NCI-H2171 treated with DMSO at 0.1 percent for 48 hours (cell line): ENCODE results near the gene PRAMEF8.
"Not testable (repeated sequence)": the region's sequence is repeated elsewhere in the genome, so short reads cannot be mapped to it uniquely, and the experiment has no call there.

ENCODE experiments used
- DNase-seq: peaks from one replicate; lab custom pipeline; 2025; lab: John Stamatoyannopoulos, UW

Gene PRAMEF8

GRCh38 chr1:13285037-13285436, at the start of gene PRAMEF8:
Gene PRAMEF8 (minus strand): TSS chr1:13285137. CDS start chr1:13284091, 1,046 bp downstream.
- DNase-seq, result not testable (repeated sequence)

DNA sequence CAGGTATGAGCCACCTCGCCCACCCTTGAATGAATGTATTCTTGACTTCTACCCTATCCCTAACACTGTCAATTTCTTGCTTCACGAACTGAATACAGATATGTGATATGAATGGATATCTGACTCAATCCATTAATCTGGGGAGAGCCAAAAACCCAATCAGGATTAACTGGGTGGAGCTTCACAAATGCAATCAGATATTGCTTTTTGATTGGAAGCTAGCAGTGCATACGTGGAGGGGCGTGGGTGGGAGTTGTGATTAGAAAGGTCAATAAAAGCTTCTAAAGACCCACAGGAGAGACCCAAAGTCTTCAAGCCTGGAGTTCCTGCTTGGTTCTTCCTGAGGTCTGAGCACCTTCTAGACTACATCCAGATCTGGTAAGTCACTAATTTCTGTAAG, 30.3 kb upstream of the PRAMEF8 start, which contains the start of gene PRAMEF15:
TSS of gene PRAMEF15 (plus strand) at position 301 of the 400 bp plus-strand sequence. CDS start 2,827 bp downstream, outside the sequence.
- not testable (repeated sequence) for DNase-seq

DNA sequence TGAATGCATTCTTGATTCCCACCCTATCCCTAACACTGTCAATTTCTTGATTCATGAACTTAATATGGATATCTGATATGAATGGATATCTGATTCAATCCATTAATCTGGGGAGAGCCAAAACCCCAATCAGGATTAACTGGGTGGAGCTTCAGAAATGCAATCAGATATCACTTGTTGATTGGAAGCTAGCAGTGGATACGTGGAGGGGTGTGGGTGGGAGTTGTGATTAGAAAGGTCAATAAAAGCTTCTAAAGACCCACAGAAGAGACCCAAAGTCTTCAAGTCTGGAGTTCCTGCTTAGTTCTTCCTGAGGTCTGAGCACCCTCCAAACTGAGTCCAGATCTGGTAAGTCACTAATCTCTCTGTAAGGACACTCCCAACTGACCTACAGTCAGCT, 18.3 kb upstream of the PRAMEF8 start, which contains the start of gene PRAMEF33:
TSS of gene PRAMEF33 (plus strand) at position 301 of the 400 bp plus-strand sequence. CDS start 2,416 bp downstream, outside the sequence.
- DNase-seq, result not testable (repeated sequence)

DNA sequence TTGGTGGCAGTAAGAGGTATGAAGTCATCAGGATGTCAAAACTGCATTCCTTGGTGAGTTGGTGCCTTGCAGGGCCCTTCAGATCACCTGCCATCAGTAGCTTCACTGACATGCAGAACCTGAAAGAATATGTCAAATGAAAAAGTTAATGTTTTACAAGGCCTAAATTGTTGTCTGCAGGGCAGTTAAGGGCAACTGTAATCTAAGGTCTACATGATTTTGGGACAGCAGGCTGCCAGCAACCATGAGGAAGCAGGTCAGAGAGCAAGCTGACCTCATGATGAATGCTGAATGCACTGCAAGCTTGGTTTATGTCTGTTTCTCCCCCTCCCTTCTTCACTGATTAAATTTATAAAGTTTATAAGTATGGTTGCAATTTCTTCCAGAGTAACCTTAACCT, 17.3 kb upstream of the PRAMEF8 start:
- not testable (repeated sequence) for DNase-seq

DNA sequence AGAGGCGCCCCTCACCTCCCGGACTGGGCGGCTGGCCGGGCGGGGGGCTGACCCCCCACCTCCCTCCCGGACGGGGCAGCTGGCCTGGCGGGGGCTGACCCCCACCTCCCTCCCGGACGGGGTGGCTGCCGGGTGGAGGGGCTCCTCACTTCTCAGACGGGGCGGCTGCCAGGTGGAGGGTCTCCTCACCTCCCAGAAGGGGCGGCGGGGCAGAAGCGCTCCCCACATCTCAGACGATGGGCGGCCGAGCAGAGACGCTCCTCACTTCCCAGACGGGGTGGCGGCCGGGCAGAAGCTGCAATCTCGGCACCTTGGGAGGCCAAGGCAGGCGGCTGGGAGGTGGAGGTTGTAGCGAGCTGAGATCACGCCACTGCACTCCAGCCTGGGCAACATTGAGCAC, 13.8 kb upstream of the PRAMEF8 start:
- DNase-seq, result not testable (repeated sequence)

GRCh38 chr1:13297216-13297931, 12.4 kb upstream of the PRAMEF8 start:
- DNase-seq, result not testable (repeated sequence)

DNA sequence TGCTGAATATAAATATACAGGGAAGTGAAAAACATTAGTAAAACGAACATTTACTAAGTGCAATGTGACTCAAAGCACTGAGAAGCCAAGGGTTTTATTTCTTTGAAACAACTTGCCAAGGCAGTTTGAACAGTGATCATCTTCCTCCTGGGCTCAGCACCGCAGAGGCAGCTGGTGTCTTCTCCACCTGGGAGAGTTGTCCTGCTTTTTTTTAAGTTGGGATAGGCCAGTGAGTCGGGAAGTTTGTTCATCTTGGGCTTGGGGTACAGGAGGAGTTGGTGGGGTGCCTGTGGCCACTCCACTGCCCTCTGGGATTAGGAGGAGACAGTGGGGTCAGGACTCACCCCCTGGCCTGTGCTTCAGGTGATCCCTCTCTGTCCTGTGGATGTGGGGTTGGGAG, 4.1 kb upstream of the PRAMEF8 start:
- DNase-seq, result not testable (repeated sequence)

GRCh38 chr1:13279617-13280016, 5.3 kb downstream of the PRAMEF8 start:
- DNase-seq, result peak; percentile 11

- DNase-seq, result not testable (repeated sequence)
Measured at GRCh38 chr1:13277016-13277415, 7.9 kb downstream of the PRAMEF8 start.

GRCh38 chr1:13265124-13265523, 19.8 kb downstream of the PRAMEF8 start:
- not testable (repeated sequence) for DNase-seq

DNA sequence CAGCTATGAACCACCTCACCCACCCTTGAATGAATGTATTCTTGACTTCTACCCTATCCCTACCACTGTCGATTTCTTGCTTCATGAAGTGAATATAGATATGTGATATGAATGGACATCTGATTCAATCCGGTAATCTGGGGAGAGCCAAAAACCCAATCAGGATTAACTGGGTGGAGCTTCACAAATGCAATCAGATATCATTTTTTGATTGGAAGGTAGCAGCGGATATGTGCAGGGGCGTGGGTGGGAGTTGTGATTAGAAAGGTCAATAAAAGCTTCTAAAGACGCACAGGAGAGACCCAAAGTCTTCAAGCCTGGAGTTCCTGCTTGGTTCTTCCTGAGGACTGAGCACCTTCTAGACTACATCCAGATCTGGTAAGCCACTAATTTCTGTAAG, 31.0 kb downstream of the PRAMEF8 start, which contains the start of gene PRAMEF5:
TSS of gene PRAMEF5 (plus strand) at position 301 of the 400 bp plus-strand sequence. CDS start 5,071 bp downstream, outside the sequence.
- DNase-seq, result not testable (repeated sequence)

GRCh38 chr1:13247122-13247521, 37.8 kb downstream of the PRAMEF8 start:
- not testable (repeated sequence) for DNase-seq

DNA sequence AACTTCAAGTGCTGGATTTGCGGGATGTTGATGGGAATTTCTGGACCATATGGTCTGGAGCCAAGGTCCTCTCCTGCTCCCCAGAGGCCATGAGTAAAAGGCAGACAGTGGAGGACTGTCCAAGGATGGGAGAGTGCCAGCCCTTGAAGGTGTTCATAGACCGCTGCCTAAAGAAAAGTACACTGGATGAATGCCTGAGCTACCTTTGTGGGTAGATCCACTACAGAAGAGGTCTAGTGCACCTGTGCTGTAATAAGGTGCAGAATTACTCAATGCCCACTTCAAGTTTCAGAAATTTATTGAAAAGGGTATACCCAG, 38.4 kb downstream of the PRAMEF8 start:
- DNase-seq, result not testable (repeated sequence)

- DNase-seq, result not testable (repeated sequence)
Measured at GRCh38 chr1:13245841-13246553, 38.9 kb downstream of the PRAMEF8 start.

- not testable (repeated sequence) for DNase-seq
Measured at GRCh38 chr1:13243536-13244263, 41.2 kb downstream of the PRAMEF8 start.

GRCh38 chr1:13239633-13240032, 45.3 kb downstream of the PRAMEF8 start:
- DNase-seq, result not testable (repeated sequence)

- not testable (repeated sequence) for DNase-seq
Measured at GRCh38 chr1:13237572-13237971, 47.4 kb downstream of the PRAMEF8 start.

GRCh38 chr1:13234057-13234456, 50.9 kb downstream of the PRAMEF8 start:
- not testable (repeated sequence) for DNase-seq

- DNase-seq, result not testable (repeated sequence)
Measured at GRCh38 chr1:13232056-13232455, 52.9 kb downstream of the PRAMEF8 start.
